HG03045 (cell line): ENCODE results near the gene ASB14.

Experiments used
- ATAC-seq: cut with Tn5 transposase; IDR thresholded peaks from one replicate; pipeline ENCODE4 v1.9.1; 2021; ENCODE audit warnings: mild to moderate bottlenecking, moderate library complexity; ENCODE audit not compliant: unreplicated experiment

The ASB14 gene

GRCh38 chr3:57261929-57262328 is 30.6 kb downstream of the ASB14 start:
- ATAC-seq = no peak

GRCh38 chr3:57261119-57261518 is 31.4 kb downstream of the ASB14 start:
- ATAC-seq = no peak

- no peak for ATAC-seq
Observed at GRCh38 chr3:57257678-57258077, 34.8 kb downstream of the ASB14 start.

GRCh38 chr3:57256844-57257243 is 35.6 kb downstream of the ASB14 start:
- ATAC-seq = no peak

- no peak for ATAC-seq
Observed at GRCh38 chr3:57252404-57252803, 40.1 kb downstream of the ASB14 start.

- ATAC-seq = no peak
Observed at GRCh38 chr3:57244946-57245345, 47.5 kb downstream of the ASB14 start.

- ATAC-seq = no peak
Observed at GRCh38 chr3:57234613-57235575, 57.6 kb downstream of the ASB14 start.

GRCh38 chr3:57233799-57234198 is 58.7 kb downstream of the ASB14 start:
- ATAC-seq = no peak

- ATAC-seq = no peak
Observed at GRCh38 chr3:57230006-57230405, 62.5 kb downstream of the ASB14 start.

- peak; percentile 53 for ATAC-seq
Observed at GRCh38 chr3:57227930-57228751, 64.3 kb downstream of the ASB14 start.

GRCh38 chr3:57227204-57227929 is 65.1 kb downstream of the ASB14 start, which contains the start of gene APPL1:
APPL1 (plus strand) TSS chr3:57227729; CDS start chr3:57227884, 155 bp downstream.
- peak; percentile 91 for ATAC-seq

GRCh38 chr3:57226176-57226575 is 66.3 kb downstream of the ASB14 start:
- ATAC-seq = no peak

- no peak for ATAC-seq
Observed at GRCh38 chr3:57224856-57225255, 67.6 kb downstream of the ASB14 start.

- no peak for ATAC-seq
Observed at GRCh38 chr3:57221883-57222282, 70.6 kb downstream of the ASB14 start.
